Inflammatory macrophage treated with lipopolysaccharide for 4 hours (primary cell): Measurements from ENCODE around the gene TRNAU1AP.
"Not testable (repeated sequence)": the region's sequence is repeated elsewhere in the genome, so short reads cannot be mapped to it uniquely, and the experiment has no call there.

Experiments
- DNase-seq: peaks from one replicate; pipeline ENCODE4 v3.0.0-alpha.2; 2020

TRNAU1AP gene

DNA sequence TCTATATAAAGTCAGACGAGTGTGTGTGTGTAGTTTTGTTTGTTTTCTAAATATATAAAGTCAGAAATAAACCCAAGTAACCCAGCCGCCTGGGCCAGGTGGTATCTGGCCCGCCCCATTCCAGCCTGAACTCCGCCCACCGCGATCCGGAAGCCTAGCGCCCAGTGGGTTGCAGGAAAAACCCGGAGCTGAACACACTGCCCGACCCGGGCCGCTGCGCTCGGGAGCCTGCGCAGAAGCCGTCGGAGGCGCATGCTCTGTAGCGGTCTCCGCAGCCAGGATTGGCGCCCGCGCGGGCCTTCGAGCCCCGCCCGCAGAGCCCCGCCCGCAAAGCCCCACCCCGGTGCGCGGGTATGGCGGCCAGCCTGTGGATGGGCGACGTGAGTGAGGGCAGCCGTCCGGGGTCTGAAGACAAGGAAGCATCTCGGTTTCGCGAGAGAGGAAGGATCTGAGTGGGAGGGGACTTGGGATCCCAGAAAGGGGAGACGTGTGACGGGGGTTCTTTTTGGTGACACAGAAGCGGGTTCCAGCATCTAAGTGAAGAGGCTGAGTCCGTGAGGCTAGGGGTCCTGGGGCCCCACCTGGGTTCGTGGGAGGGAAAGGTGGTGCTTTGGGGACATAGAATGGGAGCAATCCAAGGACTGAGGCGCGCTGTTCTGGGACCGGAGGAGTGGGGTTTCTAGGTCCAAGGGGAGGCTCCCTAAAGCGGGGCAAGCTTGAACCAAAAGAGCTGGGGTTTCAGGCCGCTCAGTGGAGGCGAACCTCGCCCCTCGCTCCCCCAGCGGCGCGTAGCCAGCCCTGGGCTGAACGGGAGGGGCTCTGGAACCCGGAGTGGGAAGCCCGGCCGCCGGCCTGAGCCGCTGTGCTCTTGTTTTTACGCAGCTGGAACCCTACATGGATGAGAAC, at the start of gene TRNAU1AP:
Gene TRNAU1AP (plus strand): TSS at position 328 of the 906 bp plus-strand sequence. CDS start 26 bp downstream, at position 354.
- peak; percentile 98 for DNase-seq

DNA sequence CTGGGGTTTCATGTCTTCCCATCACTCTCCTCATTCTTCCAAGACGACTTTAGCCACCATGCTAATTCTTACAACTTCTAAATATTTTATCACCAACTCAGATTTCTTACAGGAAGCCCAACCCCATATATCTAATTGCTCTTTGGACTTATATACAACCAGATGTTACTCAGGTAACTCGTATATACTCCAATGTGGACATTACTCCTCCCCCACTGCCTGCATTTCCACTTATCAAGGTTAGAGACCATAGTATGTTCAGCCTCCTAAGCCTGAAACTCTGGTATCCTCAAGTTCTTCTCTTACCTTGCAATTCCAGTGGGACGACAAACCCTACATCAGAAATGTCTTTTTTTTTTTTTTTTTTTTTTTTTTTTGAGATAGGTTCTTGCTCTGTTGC, 49.8 kb upstream of the TRNAU1AP start:
- DNase-seq, result no peak

DNA sequence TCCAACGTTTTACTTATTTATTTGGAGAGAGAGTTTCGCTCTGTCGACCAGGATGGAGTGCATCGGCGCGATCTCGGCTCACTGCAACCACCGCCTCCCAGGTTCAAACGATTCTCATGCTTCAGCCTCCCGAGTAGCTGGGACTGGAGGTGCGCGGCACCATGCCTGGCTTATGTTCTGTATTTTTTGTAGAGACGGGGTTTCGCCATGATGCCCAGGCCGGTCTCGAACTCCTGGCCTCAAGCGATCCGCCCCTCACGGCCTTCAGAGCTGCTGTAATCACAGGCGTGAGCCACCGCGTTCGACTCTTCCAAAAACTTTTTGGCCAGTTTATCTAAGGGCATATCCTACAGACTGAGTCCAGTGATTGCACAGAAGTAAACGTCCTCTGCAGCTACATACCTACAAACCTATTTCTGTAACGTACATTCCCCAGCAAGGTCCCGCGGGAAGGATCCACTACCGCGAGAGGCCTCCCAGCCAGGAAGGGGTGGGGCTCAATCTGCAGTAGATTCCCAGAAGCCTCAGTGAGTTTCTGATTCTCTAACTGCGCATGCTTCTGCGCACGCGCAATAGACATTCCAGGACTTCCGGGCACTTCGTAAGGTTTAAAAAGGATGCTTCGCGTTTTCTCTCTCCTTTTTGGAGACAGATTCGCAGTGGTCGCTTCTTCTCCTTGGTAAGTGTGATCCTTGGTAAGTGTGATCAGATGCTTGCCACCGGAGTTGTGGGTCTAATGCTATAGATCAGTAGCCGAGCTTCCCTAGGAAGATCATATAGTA, 47.3 kb upstream of the TRNAU1AP start, which contains the start of gene RCC1:
Gene RCC1 (plus strand): TSS at position 638 of the 782 bp plus-strand sequence. CDS start 23,824 bp downstream, outside the sequence.
- DNase-seq, result peak; percentile 99

DNA sequence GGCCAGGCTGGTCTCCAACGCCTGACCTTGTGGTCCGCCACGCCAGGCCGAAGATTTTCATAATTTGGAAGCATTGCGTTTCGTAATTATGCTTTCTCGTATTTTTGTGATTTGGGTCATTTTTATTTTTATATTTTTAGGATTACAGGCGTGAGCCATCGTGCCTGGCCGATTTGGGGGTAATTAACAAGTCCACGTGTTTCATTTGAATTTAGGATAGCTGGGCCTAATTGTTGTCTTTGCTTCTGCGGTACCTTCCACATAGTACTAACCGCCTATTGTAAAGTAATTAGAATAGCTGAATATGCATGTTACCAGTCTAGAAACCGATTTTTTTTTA, 46.0 kb upstream of the TRNAU1AP start:
- DNase-seq, result no peak

DNA sequence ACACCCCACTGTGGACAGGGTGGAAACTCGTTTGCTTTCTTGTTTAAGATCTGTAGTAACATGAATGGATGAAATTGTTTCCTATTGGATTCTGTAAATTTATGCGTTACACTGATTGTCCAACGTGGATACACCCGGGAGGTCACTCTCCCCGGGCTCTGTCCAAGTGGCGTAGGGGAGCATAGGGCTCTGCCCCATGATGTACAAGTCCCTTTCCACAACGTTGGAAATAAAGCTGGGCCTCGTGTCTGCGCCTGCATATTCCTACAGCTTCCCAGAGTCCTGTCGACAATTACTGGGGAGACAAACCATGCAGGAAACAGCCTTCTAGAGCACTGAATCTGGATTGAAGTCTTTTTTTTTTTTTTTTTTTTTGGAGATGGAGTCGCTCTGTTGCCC, 45.6 kb upstream of the TRNAU1AP start:
- peak; percentile 17 for DNase-seq

DNA sequence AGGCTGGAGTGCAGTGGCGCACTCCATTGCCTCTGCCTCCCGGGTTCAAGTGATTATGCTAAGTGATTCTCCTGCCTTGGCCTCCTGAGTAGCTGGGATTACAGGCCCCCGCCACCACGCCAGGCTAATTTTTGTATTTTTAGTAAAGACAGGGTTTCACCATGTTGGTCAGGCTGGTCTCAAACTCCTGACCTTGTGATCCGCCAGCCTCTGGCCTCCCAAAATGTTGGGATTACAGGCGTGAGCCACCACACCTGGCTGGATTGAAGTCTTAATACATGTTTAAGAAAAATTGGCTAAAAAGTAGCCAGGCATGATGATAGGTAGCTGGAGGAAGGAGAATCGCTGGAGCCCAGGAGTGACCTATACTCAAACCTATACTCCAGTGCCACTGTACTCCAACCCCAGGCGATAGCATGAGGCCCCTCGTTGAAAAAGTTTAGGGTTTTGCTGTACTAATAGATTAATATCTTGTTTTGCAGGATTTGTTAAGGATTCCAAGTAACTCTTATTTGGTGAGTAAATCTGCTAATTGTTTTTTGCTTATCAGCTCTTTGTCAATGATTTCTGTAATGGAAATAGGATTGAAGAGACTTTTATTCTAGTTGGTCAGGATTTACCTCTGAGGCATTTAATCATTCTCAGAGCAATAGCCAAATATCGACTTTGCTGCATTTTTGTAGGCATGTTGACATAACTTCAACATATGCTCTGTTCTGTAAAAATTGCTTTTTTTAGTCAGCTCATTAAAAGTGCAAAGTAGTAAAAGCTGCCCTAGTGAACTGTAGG, 45.0 kb upstream of the TRNAU1AP start:
- DNase-seq, result no peak

DNA sequence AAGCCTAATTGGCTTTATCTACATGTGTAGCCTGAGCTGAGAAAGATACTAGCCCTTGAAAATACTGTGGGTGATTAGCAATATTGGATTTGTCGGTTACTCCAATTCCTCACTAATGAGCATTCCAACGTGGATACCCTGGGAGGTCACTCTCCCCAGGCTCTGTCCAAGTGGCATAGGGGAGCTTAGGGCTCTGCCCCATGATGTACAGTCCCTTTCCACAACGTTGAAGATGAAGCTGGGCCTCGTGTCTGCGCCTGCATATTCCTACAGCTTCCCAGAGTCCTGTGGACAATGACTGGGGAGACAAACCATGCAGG, 44.5 kb upstream of the TRNAU1AP start:
- DNase-seq, result no peak

DNA sequence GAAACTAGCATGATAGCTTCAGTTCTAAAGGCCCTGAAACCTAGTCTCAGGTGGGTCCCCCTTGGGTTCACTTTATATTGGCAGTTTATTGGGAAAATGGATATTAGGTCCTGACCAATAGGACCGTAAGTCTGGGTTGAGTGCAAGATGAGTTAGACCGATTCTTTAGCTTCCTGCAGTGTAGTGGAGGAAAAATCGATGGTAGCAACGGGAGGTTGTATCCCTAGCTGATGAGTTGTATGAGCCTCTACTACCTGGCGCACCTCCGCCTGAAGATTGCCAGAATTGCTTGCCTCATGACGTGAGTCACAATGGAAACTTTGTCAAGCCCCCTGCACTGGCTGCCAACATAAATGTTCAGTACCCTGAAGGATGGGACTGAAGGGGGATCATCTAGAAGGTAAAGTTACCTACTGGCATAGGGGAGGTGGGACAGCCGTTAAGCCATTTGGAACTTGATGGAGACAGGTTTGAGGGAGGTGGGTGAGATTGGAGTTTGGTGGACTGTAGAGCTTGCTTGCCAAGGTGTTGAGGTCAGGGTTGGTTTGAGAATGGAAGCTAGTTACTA, 43.1 kb upstream of the TRNAU1AP start:
- no peak for DNase-seq

DNA sequence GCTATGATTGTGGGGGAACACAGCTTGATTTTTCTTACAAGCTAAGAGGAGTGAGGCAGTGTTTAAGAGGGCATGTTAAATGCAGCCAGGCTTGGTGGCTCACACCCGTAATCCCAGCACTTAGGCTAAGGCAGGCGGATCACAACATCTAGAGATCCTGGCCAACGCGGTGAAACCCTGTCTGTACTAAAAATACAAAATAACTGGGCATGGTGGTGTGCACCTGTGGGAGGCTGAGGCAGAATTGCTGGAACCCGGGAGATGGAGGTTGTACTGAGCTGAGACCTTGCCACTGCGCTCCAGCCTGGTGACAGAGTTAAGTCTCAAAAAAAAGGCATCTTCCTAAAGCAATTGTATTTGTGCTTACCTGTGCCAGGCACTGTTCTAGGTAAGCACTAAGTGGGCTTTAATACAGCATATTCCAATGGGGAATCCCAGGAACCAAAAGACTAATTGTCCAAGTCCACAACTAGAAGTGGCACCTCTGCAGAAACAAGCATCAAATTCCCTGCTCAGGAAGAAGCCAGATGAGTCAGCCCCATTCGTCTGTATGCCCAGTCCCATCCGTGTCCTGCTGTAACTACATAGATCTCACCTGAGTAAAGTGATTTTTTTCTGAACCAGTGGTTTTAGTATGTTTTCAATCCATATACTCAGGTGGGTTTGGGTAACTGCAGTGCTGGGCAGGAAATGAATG, 42.5 kb upstream of the TRNAU1AP start:
- DNase-seq, result no peak

DNA sequence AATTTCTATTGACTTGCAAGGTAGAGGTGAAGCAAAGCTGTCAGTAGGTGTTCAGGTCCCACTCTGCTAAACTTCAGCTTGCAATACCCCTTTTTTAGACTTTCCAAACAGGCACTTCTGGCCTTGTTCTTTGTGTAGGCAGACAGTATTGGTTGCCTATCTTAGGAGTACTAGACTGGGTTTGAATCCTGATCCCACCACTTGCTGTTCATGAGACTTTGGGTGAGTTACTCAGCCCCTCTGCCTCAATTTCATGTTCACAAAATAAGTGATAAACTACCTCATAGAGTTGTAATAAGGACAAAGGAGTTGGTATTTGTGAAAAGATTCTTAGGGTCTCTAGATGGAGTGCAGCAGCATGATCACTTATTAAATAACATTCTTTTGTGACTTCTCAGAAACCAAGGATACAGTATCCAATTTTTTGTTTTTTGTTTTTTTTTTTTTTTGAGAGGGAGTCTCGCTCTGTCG, 41.9 kb upstream of the TRNAU1AP start:
- no peak for DNase-seq

DNA sequence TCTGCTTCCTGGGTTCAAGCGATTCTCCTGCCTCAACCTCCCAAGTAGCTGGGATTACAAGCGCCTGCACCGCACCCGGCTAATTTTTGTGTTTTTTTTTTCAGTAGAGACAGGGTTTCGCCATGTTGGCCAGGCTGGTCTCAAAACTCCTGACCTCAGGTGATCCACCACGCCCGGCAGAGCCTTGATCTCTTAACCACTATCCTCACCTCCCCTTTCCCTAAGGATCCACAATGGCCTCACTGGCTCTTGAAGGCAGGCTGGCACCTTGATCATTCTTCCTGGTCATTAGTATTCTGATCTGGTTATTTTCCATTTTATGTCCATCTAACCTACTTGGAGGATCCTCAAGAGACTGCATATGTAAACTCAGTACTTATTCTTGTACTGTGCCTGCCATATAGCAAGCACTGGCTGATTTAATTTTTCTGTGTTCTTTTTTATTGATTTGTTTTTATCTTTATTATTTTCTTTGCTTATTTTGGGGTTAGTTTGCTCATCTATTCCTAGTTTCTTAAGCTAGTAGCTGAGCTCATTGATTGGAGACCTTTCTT, 40.8 kb upstream of the TRNAU1AP start:
- DNase-seq, result no peak

DNA sequence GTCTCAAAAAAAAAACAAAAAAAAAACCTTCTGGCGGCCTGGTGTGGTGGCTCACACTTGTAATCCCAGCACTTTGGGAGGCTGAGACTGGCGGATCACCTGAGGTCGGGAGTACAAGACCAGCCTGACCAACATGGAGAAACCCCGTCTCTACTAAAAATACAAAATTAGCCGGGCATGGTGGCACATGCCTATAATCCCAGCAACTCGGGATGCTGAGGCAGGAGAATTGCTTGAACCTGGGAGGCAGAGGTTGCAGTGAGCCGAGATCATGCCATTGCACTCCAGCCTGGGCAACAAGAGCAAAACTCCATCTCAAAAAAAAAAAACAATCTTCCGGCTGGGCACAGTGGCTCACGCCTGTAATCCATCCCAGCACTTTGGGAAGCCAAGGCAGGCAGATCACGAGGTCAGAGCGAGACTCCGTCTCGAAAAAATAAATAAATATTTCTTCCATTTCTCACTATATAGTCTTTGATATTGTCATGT, 38.4 kb upstream of the TRNAU1AP start:
- DNase-seq, result not testable (repeated sequence)

DNA sequence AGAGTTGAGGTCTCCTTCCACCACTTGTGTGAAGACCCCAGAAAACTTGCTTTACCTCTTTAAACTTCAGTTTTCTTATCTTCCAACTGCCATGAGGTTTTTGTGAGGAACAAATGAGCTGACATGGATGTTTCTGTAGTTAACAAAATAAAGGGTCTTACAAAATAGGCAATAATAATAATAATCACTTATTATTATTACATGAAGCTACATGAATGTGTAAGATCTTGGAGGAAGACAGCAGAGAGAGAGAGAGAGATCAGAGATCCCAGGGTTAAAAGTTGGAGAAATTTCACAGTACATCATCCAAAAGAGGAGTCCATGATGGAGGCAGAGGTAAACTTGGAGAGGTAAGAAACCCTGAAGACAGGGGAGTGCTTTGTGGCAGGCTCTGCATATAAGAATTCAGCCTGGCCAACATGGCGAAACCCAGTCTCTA, 36.3 kb upstream of the TRNAU1AP start:
- no peak for DNase-seq

DNA sequence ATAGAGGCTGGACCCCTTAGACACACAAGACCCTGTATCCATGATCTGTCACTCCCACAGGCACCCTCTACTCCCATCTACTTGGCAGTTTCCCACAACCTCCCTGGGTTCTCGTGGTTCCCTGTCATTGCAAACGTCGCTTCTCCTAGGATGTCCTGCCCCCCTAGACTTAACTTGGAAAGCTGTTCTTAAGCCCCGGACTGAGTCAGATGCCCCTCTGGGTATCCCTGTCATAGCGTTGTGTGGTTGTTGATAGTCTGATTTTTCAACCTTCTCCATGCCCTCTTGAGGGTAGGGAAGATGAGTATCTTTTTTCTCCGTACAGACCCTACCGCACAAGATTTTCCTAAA, 35.3 kb upstream of the TRNAU1AP start:
- DNase-seq, result no peak

DNA sequence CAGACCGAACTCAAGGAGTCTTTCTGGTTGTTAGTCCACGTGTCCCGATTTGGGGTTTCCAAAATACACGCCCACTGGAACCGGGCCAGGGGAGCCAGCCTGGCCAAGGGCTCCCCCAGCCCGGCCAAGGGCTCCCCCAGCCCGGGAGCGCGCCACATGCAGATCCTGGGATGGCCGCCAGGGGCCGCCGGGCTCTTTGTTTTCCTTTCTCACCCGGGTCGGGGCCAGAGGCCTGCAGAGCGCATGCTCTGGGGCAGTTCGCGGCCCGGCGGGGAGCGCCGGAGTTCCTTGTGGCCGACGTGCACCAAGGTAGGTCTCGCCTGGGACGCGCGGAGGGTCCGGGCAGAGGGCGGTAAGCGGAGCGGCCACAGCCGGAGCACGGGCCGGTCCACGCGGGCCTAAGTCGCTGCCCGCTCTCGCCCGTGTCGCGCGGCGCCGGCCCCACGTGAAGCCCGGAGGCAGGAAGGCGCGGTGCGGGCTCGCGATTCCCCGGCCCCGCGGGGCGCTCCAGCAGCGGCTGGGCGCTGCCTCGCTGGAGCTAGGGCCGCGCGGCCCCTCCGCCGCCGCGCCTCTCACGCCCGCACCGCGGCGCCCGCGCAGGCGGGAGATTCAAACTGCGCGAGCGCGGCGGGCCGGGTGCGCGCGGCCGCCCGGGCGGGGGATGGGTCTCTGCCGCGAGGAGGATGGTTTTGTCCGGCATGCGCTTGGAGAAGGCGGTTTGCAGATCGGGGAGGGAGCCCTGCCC, 34.7 kb upstream of the TRNAU1AP start:
- DNase-seq, result peak; percentile 87

DNA sequence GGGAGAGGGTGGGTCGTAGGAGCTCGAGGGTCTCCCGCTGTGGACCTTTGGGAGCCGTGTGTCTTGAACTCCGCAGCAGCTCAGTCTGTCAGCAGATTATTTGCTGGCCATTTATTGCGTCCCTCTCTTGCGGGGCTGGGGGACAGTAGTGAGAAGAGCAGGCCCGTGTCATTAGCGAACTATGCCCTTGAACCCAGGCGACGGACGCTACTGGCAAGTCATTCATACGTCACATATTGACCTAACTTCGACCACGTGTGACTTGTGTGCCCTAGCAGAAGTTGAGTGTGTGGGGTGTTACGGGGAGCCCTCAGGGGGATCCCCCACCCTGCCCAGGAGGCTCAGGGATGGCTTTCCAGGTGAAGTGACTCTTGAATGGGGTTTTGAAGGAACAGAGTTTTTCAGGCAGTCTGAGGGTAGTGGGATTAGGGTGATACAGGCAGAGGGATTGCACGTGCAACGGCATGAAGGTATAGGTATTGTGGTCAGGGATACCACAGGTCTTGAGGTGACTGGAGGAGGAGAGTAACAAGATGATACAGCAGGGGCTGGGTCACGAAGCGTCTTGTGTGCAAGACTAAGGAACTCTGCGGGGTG, 34.0 kb upstream of the TRNAU1AP start:
- DNase-seq, result peak; percentile 34

DNA sequence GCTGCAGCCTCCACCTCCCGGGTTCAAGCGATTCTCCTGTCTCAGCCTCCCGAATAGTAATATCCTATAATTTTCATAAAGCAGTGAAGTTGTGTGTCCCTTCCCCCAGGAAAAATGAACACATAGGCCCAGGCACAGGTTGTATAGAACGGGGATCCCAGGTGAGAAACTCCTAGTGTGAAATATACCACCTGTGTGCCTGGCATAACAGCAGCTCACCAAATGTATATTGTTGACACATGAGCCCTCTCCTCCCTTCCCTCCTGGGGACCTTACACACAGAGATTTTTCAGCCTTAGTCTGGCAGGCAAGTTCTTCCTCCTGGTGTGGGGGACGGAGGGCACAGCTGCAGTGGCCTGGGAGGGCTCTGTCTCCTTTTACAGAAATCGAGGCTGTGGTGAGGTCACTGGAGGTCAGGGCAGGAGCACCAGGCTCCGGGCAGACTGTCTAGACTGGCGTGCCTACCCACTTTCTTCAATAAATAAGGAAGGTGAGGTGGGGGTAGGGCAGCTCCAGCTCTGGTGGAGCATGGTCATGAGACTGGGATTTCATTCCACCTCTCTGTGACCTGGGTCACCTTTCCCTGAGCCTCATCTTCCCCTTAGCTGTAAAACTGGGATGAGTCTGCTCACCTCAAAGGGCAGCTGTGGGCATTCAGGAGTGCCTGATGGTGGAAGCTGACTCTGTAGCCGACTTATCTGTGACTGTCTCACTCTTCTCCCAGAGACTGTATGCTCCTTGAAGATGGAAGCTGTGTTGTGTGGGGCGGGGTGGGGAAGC, 32.7 kb upstream of the TRNAU1AP start:
- DNase-seq, result no peak

DNA sequence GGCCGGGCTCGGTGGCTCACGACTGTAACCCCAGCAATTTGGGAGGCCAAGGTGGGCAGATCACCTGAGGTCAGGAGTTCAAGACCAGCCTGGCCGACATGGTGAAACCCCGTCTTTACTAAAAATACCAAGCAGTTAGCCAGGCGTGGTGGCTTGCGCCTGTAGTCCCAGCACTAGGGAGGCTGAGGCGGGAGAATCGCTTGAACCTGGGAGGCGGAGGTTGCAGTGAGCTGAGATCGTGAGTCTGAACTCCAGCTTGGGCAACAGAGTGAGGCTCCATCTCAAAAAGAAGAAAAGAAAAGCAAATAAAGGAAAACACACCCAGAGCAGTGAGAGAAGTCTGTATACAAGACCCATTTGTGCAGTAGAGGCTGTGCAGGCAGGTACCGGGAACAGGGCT, 32.1 kb upstream of the TRNAU1AP start:
- DNase-seq, result not testable (repeated sequence)

DNA sequence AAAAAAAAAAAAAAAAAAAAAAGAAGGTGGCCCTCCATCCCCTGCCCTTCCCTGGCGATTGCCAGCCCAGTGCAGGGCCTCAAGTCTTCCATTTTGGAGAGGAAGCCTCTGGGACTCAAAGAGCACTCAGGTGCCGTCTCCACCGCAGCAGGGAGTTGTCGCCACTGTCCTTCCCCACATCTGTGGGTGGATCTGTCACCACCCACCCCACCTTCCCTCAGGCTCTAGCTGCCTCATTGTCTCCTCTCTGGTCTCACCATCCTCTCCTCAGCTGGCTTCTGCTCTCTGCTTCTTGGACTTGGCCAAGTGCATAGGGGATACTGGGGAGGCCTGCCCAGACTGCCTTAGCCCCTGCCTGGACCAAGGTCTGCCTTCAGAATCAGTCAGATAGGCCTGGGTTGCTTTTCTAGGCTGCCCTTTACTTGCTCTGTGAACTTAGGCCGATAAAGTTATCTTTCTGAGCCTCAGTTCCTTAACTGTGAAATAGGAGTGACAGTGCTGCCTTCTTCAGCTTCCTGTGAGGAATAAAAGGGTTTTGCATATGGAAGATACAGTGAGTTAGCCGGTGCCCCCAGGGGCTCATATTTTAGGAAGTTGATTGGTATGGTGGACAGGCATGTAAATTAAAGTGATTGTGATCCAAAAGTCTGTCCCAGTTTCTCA, 31.3 kb upstream of the TRNAU1AP start:
- DNase-seq, result no peak
